Thoracic aorta (tissue), 2 donors: ENCODE results near the gene FOSL1. TPM values are rescaled to one million over a fixed set of nuclear protein-coding genes. Genes with fewer than 3 reads are reported as not detected.

Source experiments
- ATAC-seq: fragments of 150-250 bp; one replicate; pipeline ENCODE4 v1.8.0; 2017; ENCODE audit warnings: low read depth; ENCODE audit not compliant: insufficient number of reproducible peaks, low FRiP score
- DNase-seq: peaks from one replicate; pipeline ENCODE4 v3.0.0-alpha.2; 2020; ENCODE audit warnings: low spot score
- H3K27ac ChIP-seq, 2 donors: fragments of 200-600 bp; sonication (generic); 1 replicate in 1 of 2; 2 replicates in 1 of 2; pipeline ENCODE4 v1.5.1; 2016; ENCODE audit warnings: mild to moderate bottlenecking in 2 of 2, moderate library complexity in 2 of 2
- H3K27me3 ChIP-seq: fragments of 200-600 bp; sonication (generic); replicated peaks from 2 replicates; pipeline ENCODE4 v1.6.0; 2016; ENCODE audit warnings: mild to moderate bottlenecking; ENCODE audit not compliant: insufficient read depth
- H3K36me3 ChIP-seq: fragments of 200-600 bp; sonication (generic); one replicate; pipeline ENCODE4 v1.5.1; 2016
- H3K4me1 ChIP-seq, 2 donors: fragments of 200-600 bp; sonication (generic); 1 replicate in 1 of 2; 2 replicates in 1 of 2; pipeline versions ENCODE4 v1.5.1 to v1.6.0; 2016; ENCODE audit warnings: low read depth in 2 of 2, mild to moderate bottlenecking in 1 of 2; ENCODE audit not compliant: control insufficient read depth in 1 of 2
- H3K4me3 ChIP-seq: fragments of 200-600 bp; sonication (generic); 2 replicates; pipeline ENCODE4 v1.5.1; 2016; ENCODE audit warnings: mild to moderate bottlenecking
- H3K9me3 ChIP-seq: fragments of 200-600 bp; sonication (generic); 2 replicates; pipeline ENCODE4 v1.5.1; 2016
- total RNA-seq, 2 donors: library from RNA; depleted of rRNA; stranded (reverse); fragments of >200 nt; gene quantifications; one replicate each; pipeline versions ENCODE4 v1.1.0 to v1.2.3, GENCODE V29; 2016
- TF ChIP-seq, protein P1 (sequence below): fragments of 200-600 bp; sonication (generic); IDR thresholded peaks from one replicate; pipeline ENCODE4 v1.5.1; 2019; ENCODE audit warnings: antibody characterized with exemption

FOSL1 gene
- total RNA-seq, 2 donors from 2014 or later = 25.6 to 143 TPM

DNA sequence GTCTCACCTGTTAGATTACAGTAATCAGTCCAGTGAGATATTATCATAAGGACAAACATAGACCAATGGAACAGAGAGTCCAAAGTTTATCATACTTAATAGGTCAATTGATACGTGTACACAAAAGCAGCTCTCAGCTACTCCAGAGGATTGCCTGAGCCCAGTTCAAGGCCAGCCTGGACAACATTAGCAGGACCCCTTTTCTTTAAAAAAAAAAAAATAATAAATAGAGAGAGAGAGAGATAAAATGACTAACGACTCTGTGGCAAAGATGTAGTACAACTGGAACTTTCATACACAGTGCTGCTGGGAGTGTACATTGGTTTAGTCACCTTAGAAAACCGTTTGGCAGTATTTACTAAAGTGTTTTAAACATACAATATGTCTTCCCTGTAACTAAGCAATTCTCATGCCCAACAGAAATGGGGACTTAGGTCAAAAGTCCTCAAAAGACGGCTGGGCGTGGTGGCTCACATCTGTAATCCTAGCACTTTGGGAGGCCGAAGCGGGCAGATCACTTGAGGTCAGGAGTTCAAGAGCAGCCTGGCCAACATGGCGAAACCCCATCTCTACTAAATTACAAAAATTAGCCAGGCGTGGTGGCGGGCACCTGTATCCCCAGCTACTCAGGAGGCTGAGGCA lies 55.8 kb downstream of the FOSL1 start:
- no peaks in the 10 kb centered on the region for H3K4me1 ChIP-seq
- TF ChIP-seq, protein P1, sequence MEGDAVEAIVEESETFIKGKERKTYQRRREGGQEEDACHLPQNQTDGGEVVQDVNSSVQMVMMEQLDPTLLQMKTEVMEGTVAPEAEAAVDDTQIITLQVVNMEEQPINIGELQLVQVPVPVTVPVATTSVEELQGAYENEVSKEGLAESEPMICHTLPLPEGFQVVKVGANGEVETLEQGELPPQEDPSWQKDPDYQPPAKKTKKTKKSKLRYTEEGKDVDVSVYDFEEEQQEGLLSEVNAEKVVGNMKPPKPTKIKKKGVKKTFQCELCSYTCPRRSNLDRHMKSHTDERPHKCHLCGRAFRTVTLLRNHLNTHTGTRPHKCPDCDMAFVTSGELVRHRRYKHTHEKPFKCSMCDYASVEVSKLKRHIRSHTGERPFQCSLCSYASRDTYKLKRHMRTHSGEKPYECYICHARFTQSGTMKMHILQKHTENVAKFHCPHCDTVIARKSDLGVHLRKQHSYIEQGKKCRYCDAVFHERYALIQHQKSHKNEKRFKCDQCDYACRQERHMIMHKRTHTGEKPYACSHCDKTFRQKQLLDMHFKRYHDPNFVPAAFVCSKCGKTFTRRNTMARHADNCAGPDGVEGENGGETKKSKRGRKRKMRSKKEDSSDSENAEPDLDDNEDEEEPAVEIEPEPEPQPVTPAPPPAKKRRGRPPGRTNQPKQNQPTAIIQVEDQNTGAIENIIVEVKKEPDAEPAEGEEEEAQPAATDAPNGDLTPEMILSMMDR = no peak
- H3K9me3 ChIP-seq = no peaks in the 10 kb centered on the region
- no peaks in the 10 kb centered on the region for H3K36me3 ChIP-seq
- H3K27me3 ChIP-seq = no peaks in the 10 kb centered on the region
- no peak for DNase-seq
- no peak overlapping the region for H3K4me3 ChIP-seq
- no peak overlapping the region for H3K27ac ChIP-seq
- no peak for ATAC-seq

DNA sequence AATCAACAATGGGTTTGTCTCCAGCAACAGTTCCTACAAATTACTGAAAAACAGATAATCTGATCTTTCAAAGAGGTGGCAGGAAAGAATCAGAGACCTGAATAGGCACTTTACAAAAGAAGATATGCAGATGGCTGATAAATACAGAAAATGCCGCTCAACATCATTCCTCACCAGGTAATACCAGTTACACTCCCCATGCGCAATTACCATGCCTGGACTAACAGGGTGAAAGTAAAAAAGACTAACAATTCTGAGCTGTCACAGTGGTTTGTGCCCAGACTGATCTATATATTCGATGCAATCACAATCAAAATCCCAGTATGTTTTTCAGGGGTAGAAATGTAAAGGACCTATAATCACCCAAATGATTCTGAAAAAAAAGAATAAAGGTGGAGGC lies 56.4 kb downstream of the FOSL1 start:
- no peak for DNase-seq
- Histone ChIP-seq H3K27me3 (no peaks in the 10 kb centered on the region), H3K4me3 (no peak overlapping the region), H3K4me1 (no peaks in the 10 kb centered on the region), H3K36me3 (no peaks in the 10 kb centered on the region), H3K9me3 (no peaks in the 10 kb centered on the region), H3K27ac (no peak overlapping the region)
- TF ChIP-seq, protein P1 = no peak
- no peak for ATAC-seq

DNA sequence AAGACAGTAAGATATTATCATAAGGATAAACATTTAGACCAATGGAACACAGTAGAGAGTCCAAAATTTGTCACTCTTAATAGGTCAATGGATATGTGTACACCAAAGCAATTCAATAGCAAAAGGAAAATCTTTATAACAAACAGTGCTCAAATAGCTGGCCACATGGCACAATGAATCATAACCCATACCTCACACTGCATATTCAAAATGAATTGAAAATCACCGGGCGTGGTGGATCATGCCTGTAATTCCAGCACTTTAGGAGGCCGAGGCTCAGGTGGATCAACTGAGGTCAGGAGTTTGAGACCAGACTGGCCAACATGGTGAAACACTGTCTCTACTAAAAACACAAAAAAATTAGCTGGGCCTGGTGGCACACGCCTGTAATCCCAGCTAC lies 58.0 kb downstream of the FOSL1 start:
- no peaks in the 10 kb centered on the region for H3K4me1 ChIP-seq
- H3K27ac ChIP-seq = no peak overlapping the region
- TF ChIP-seq, protein P1 = no peak
- H3K9me3 ChIP-seq = no peaks in the 10 kb centered on the region
- no peaks in the 10 kb centered on the region for H3K36me3 ChIP-seq
- no peak overlapping the region for H3K4me3 ChIP-seq
- no peak for DNase-seq
- no peak for ATAC-seq
- no peaks in the 10 kb centered on the region for H3K27me3 ChIP-seq

Other genes with a start within 250 kb of the FOSL1 start
- gene RELA, start 237.5 kb downstream of the FOSL1 start, total RNA-seq = 10 to 100 TPM; 81.5 to 84.4 TPM
- 10 to 100 TPM; 49.0 to 50.5 TPM for gene KAT5, start 188.1 kb downstream of the FOSL1 start, total RNA-seq
- 100 to 1,000 TPM; 138 to 185 TPM for gene RNASEH2C, start 179.6 kb downstream of the FOSL1 start, total RNA-seq
- 10 to 100 TPM; 26.3 to 38.4 TPM for gene AP5B1, start 119.4 kb downstream of the FOSL1 start, total RNA-seq
- under 1 TPM in 1 of 2 donors, not detected in 1; 0.27 TPM for gene OVOL1, start 113.3 kb downstream of the FOSL1 start, total RNA-seq
- under 1 TPM in 1 of 2 donors, not detected in 1; 0.81 TPM for gene SNX32, start 66.4 kb downstream of the FOSL1 start, total RNA-seq
- gene CFL1, start 42.2 kb downstream of the FOSL1 start, total RNA-seq = 100 to 1,000 TPM; 565 to 797 TPM
- gene MUS81, start 40.0 kb downstream of the FOSL1 start, total RNA-seq = 10 to 100 TPM; 51.8 to 62.8 TPM
- 100 to 1,000 TPM; 134 to 219 TPM for gene EFEMP2, start 27.6 kb downstream of the FOSL1 start, total RNA-seq
- gene CTSW, start 20.6 kb downstream of the FOSL1 start, total RNA-seq = 10 to 100 TPM in 1 of 2 donors, 1 to 10 TPM in 1; 1.6 to 13.7 TPM
- 100 to 1,000 TPM in 1 of 2 donors, 10 to 100 TPM in 1; 50.4 to 111 TPM for gene FIBP, start 11.9 kb downstream of the FOSL1 start, total RNA-seq
- gene CCDC85B, start 9.7 kb downstream of the FOSL1 start, total RNA-seq = 100 to 1,000 TPM in 1 of 2 donors, 10 to 100 TPM in 1; 75.8 to 100 TPM
- gene C11orf68, start 18.7 kb upstream of the FOSL1 start, total RNA-seq = 10 to 100 TPM; 16.3 to 27.9 TPM
- 10 to 100 TPM; 82.5 to 91.2 TPM for gene DRAP1, start 19.0 kb upstream of the FOSL1 start, total RNA-seq
- not detected for gene TSGA10IP, start 45.1 kb upstream of the FOSL1 start, total RNA-seq
- gene SART1, start 61.3 kb upstream of the FOSL1 start, total RNA-seq = 10 to 100 TPM; 32.5 to 38.0 TPM
- 10 to 100 TPM; 20.6 to 43.5 TPM for gene EIF1AD, start 101.8 kb upstream of the FOSL1 start, total RNA-seq
- 10 to 100 TPM; 22.2 to 60.0 TPM for gene BANF1, start 102.1 kb upstream of the FOSL1 start, total RNA-seq
- gene CST6, start 111.6 kb upstream of the FOSL1 start, total RNA-seq = 10 to 100 TPM in 1 of 2 donors, 1 to 10 TPM in 1; 4.5 to 16.9 TPM
- gene CATSPER1, start 126.1 kb upstream of the FOSL1 start, total RNA-seq = not detected
- gene GAL3ST3, start 148.8 kb upstream of the FOSL1 start, total RNA-seq = 1 to 10 TPM in 1 of 2 donors, not detected in 1; 1.1 TPM
- gene SF3B2, start 152.0 kb upstream of the FOSL1 start, total RNA-seq = 100 to 1,000 TPM; 142 TPM
- gene PACS1, start 169.9 kb upstream of the FOSL1 start, total RNA-seq = 100 to 1,000 TPM in 1 of 2 donors, 10 to 100 TPM in 1; 82.9 to 112 TPM